ENCODE data around the gene TRAPPC6A.

The TRAPPC6A gene

GRCh38 chr19:45139286-45140143, 38.5 kb downstream of the TRAPPC6A start:
- H3K27ac ChIP-seq (ENCODE audit: low read depth, low read length): no peak overlapping the region
- no peaks in the 10 kb centered on the region for H3K27me3 ChIP-seq (ENCODE audit: insufficient read depth, low read length)
- H3K36me3 ChIP-seq (ENCODE audit: insufficient read depth, low read length): no peaks in the 10 kb centered on the region
- H2AFZ ChIP-seq (ENCODE audit: low read length, unreplicated experiment): no peak overlapping the region
- no peaks in the 10 kb centered on the region for H3K79me2 ChIP-seq (ENCODE audit: control insufficient read depth, insufficient read depth, low read length, unreplicated experiment)
- no peak overlapping the region for H3K4me3 ChIP-seq (ENCODE audit: low read depth, low read length)
- no peaks in the 10 kb centered on the region for H3K4me1 ChIP-seq (ENCODE audit: control insufficient read depth, insufficient read depth, low read length, unreplicated experiment)

GRCh38 chr19:45138303-45138751, 39.7 kb downstream of the TRAPPC6A start:
- H3K27ac ChIP-seq (ENCODE audit: low read depth, low read length): no peak overlapping the region
- no peaks in the 10 kb centered on the region for H3K27me3 ChIP-seq (ENCODE audit: insufficient read depth, low read length)
- H2AFZ ChIP-seq (ENCODE audit: low read length, unreplicated experiment): no peak overlapping the region
- no peaks in the 10 kb centered on the region for H3K36me3 ChIP-seq (ENCODE audit: insufficient read depth, low read length)
- no peaks in the 10 kb centered on the region for H3K4me1 ChIP-seq (ENCODE audit: control insufficient read depth, insufficient read depth, low read length, unreplicated experiment)
- H3K4me3 ChIP-seq (ENCODE audit: low read depth, low read length): no peak overlapping the region
- H3K79me2 ChIP-seq (ENCODE audit: control insufficient read depth, insufficient read depth, low read length, unreplicated experiment): no peaks in the 10 kb centered on the region

GRCh38 chr19:45137179-45137761, 40.8 kb downstream of the TRAPPC6A start:
- Histone ChIP-seq H3K36me3 (ENCODE audit: insufficient read depth, low read length) (no peaks in the 10 kb centered on the region), H3K79me2 (ENCODE audit: control insufficient read depth, insufficient read depth, low read length, unreplicated experiment) (no peaks in the 10 kb centered on the region), H3K27ac (ENCODE audit: low read depth, low read length) (no peak overlapping the region), H2AFZ (ENCODE audit: low read length, unreplicated experiment) (no peak overlapping the region), H3K27me3 (ENCODE audit: insufficient read depth, low read length) (no peaks in the 10 kb centered on the region), H3K4me1 (ENCODE audit: control insufficient read depth, insufficient read depth, low read length, unreplicated experiment) (no peaks in the 10 kb centered on the region), H3K4me3 (ENCODE audit: low read depth, low read length) (no peak overlapping the region)

GRCh38 chr19:45136507-45137178, 41.4 kb downstream of the TRAPPC6A start:
- Histone ChIP-seq H3K27ac (ENCODE audit: low read depth, low read length) (no peak overlapping the region), H3K79me2 (ENCODE audit: control insufficient read depth, insufficient read depth, low read length, unreplicated experiment) (no peaks in the 10 kb centered on the region), H2AFZ (ENCODE audit: low read length, unreplicated experiment) (no peak overlapping the region), H3K27me3 (ENCODE audit: insufficient read depth, low read length) (no peaks in the 10 kb centered on the region), H3K4me3 (ENCODE audit: low read depth, low read length) (no peak overlapping the region), H3K4me1 (ENCODE audit: control insufficient read depth, insufficient read depth, low read length, unreplicated experiment) (no peaks in the 10 kb centered on the region), H3K36me3 (ENCODE audit: insufficient read depth, low read length) (no peaks in the 10 kb centered on the region)

- Histone ChIP-seq H3K27ac (ENCODE audit: low read depth, low read length) (no peak overlapping the region), H3K27me3 (ENCODE audit: insufficient read depth, low read length) (no peaks in the 10 kb centered on the region), H3K4me3 (ENCODE audit: low read depth, low read length) (no peak overlapping the region), H3K79me2 (ENCODE audit: control insufficient read depth, insufficient read depth, low read length, unreplicated experiment) (no peaks in the 10 kb centered on the region), H3K36me3 (ENCODE audit: insufficient read depth, low read length) (no peaks in the 10 kb centered on the region), H3K4me1 (ENCODE audit: control insufficient read depth, insufficient read depth, low read length, unreplicated experiment) (no peaks in the 10 kb centered on the region), H2AFZ (ENCODE audit: low read length, unreplicated experiment) (no peak overlapping the region)
These were observed 42.7 kb downstream of the TRAPPC6A start for GRCh38 chr19:45135176-45135885.

- Histone ChIP-seq H3K27me3 (ENCODE audit: insufficient read depth, low read length) (no peaks in the 10 kb centered on the region), H2AFZ (ENCODE audit: low read length, unreplicated experiment) (no peak overlapping the region), H3K36me3 (ENCODE audit: insufficient read depth, low read length) (no peaks in the 10 kb centered on the region), H3K4me1 (ENCODE audit: control insufficient read depth, insufficient read depth, low read length, unreplicated experiment) (no peaks in the 10 kb centered on the region), H3K27ac (ENCODE audit: low read depth, low read length) (no peak overlapping the region), H3K79me2 (ENCODE audit: control insufficient read depth, insufficient read depth, low read length, unreplicated experiment) (no peaks in the 10 kb centered on the region), H3K4me3 (ENCODE audit: low read depth, low read length) (no peak overlapping the region)
These were observed 44.4 kb downstream of the TRAPPC6A start for GRCh38 chr19:45133661-45134060.

GRCh38 chr19:45130888-45131615, 47.0 kb downstream of the TRAPPC6A start:
- no peak overlapping the region for H3K4me3 ChIP-seq (ENCODE audit: low read depth, low read length)
- H3K36me3 ChIP-seq (ENCODE audit: insufficient read depth, low read length): no peaks in the 10 kb centered on the region
- no peaks in the 10 kb centered on the region for H3K4me1 ChIP-seq (ENCODE audit: control insufficient read depth, insufficient read depth, low read length, unreplicated experiment)
- no peak overlapping the region for H2AFZ ChIP-seq (ENCODE audit: low read length, unreplicated experiment)
- no peaks in the 10 kb centered on the region for H3K27me3 ChIP-seq (ENCODE audit: insufficient read depth, low read length)
- no peak overlapping the region for H3K27ac ChIP-seq (ENCODE audit: low read depth, low read length)
- peaks cover 10% of the 10 kb centered on the region for H3K79me2 ChIP-seq (ENCODE audit: control insufficient read depth, insufficient read depth, low read length, unreplicated experiment)

- Histone ChIP-seq H2AFZ (ENCODE audit: low read length, unreplicated experiment) (no peak overlapping the region), H3K79me2 (ENCODE audit: control insufficient read depth, insufficient read depth, low read length, unreplicated experiment) (peaks cover 13% of the 10 kb centered on the region), H3K36me3 (ENCODE audit: insufficient read depth, low read length) (no peaks in the 10 kb centered on the region), H3K4me1 (ENCODE audit: control insufficient read depth, insufficient read depth, low read length, unreplicated experiment) (no peaks in the 10 kb centered on the region), H3K4me3 (ENCODE audit: low read depth, low read length) (no peak overlapping the region), H3K27me3 (ENCODE audit: insufficient read depth, low read length) (no peaks in the 10 kb centered on the region), H3K27ac (ENCODE audit: low read depth, low read length) (no peak overlapping the region)
These were observed 47.8 kb downstream of the TRAPPC6A start for GRCh38 chr19:45130236-45130635.

GRCh38 chr19:45128806-45129205, 49.2 kb downstream of the TRAPPC6A start:
- Histone ChIP-seq H3K27ac (ENCODE audit: low read depth, low read length) (no peak overlapping the region), H3K79me2 (ENCODE audit: control insufficient read depth, insufficient read depth, low read length, unreplicated experiment) (peaks cover 13% of the 10 kb centered on the region), H2AFZ (ENCODE audit: low read length, unreplicated experiment) (no peak overlapping the region), H3K27me3 (ENCODE audit: insufficient read depth, low read length) (no peaks in the 10 kb centered on the region), H3K4me3 (ENCODE audit: low read depth, low read length) (no peak overlapping the region), H3K4me1 (ENCODE audit: control insufficient read depth, insufficient read depth, low read length, unreplicated experiment) (no peaks in the 10 kb centered on the region), H3K36me3 (ENCODE audit: insufficient read depth, low read length) (no peaks in the 10 kb centered on the region)

GRCh38 chr19:45128146-45128545, 49.9 kb downstream of the TRAPPC6A start:
- Histone ChIP-seq H3K36me3 (ENCODE audit: insufficient read depth, low read length) (no peaks in the 10 kb centered on the region), H3K79me2 (ENCODE audit: control insufficient read depth, insufficient read depth, low read length, unreplicated experiment) (peaks cover 13% of the 10 kb centered on the region), H3K4me3 (ENCODE audit: low read depth, low read length) (no peak overlapping the region), H2AFZ (ENCODE audit: low read length, unreplicated experiment) (no peak overlapping the region), H3K27me3 (ENCODE audit: insufficient read depth, low read length) (no peaks in the 10 kb centered on the region), H3K27ac (ENCODE audit: low read depth, low read length) (no peak overlapping the region), H3K4me1 (ENCODE audit: control insufficient read depth, insufficient read depth, low read length, unreplicated experiment) (no peaks in the 10 kb centered on the region)
